GM23338 (cell line): ENCODE data around the gene KDM4B. TPM values are rescaled to one million over a fixed set of nuclear protein-coding genes. Genes with fewer than 3 reads are reported as not detected.

Experiments
- ATAC-seq: fragments of 200-7000 bp; cut with Tn5 transposase; 3 replicates; pipeline ENCODE4 v1.9.1; 2020
- DNase-seq: peaks from one replicate; pipeline ENCODE4 v3.0.0-alpha.2; 2015; ENCODE audit warnings: low spot score
- H2AFZ ChIP-seq: fragments of 200-600 bp; sonication (generic); 2 replicates; pipeline ENCODE4 v1.8.0; 2016; ENCODE audit warnings: antibody characterized with exemption, mild to moderate bottlenecking, moderate library complexity
- H3F3A ChIP-seq: fragments of 200-600 bp; sonication (generic); replicated peaks from 2 replicates; pipeline ENCODE4 v1.8.0; 2017; ENCODE audit warnings: antibody characterized with exemption, mixed run types, low read depth
- H3K27ac ChIP-seq: fragments of 200-600 bp; sonication (generic); 2 replicates; pipeline ENCODE4 v1.6.1; 2016; ENCODE audit warnings: low read depth
- H3K27me3 ChIP-seq: fragments of 200-600 bp; sonication (generic); 2 replicates; pipeline ENCODE4 v1.8.0; 2016; ENCODE audit warnings: mild to moderate bottlenecking, mixed run types, moderate library complexity; ENCODE audit not compliant: insufficient read depth
- H3K36me3 ChIP-seq: fragments of 200-600 bp; sonication (generic); 2 replicates; pipeline ENCODE4 v1.8.0; 2016; ENCODE audit warnings: mild to moderate bottlenecking; ENCODE audit not compliant: insufficient read depth
- H3K4me1 ChIP-seq: fragments of 200-600 bp; sonication (generic); 2 replicates; pipeline ENCODE4 v1.8.0; 2016; ENCODE audit warnings: mild to moderate bottlenecking, moderate library complexity; ENCODE audit not compliant: insufficient read depth
- H3K4me2 ChIP-seq: fragments of 200-600 bp; sonication (generic); 2 replicates; pipeline ENCODE4 v1.7.1; 2017; ENCODE audit warnings: mixed run types
- H3K4me3 ChIP-seq: fragments of 200-600 bp; sonication (generic); 2 replicates; pipeline ENCODE4 v1.6.1; 2016; ENCODE audit warnings: mixed run types
- H3K79me2 ChIP-seq: fragments of 200-600 bp; sonication (generic); replicated peaks from 2 replicates; pipeline ENCODE4 v1.8.0; 2017; ENCODE audit warnings: mild to moderate bottlenecking; ENCODE audit not compliant: insufficient read depth
- H3K9me2 ChIP-seq: fragments of 200-600 bp; sonication (generic); 2 replicates; pipeline ENCODE4 v1.8.0; 2017; ENCODE audit not compliant: insufficient read depth
- H4K20me1 ChIP-seq: fragments of 200-600 bp; sonication (generic); replicated peaks from 2 replicates; pipeline ENCODE4 v1.8.0; 2017; ENCODE audit warnings: mild to moderate bottlenecking; ENCODE audit not compliant: insufficient read depth
- H3K27ac Mint-ChIP-seq: 2 replicates; pipeline ENCODE4 v1.8.0; 2020; ENCODE audit warnings: inconsistent platforms, mild to moderate bottlenecking, moderate library complexity, mixed read lengths
- H3K27me3 Mint-ChIP-seq: 3 replicates; pipeline ENCODE4 v1.8.0; 2022; ENCODE audit warnings: low read depth, mild to moderate bottlenecking, moderate library complexity, mixed read lengths, inconsistent platforms; ENCODE audit not compliant: insufficient read depth, poor library complexity
- H3K36me3 Mint-ChIP-seq: 3 replicates; pipeline ENCODE4 v1.8.0; 2021; ENCODE audit warnings: low read depth, mild to moderate bottlenecking, inconsistent platforms, moderate library complexity, mixed read lengths
- H3K4me1 Mint-ChIP-seq: 3 replicates; pipeline ENCODE4 v1.8.0; 2020; ENCODE audit warnings: mild to moderate bottlenecking, inconsistent platforms, mixed read lengths
- H3K4me3 Mint-ChIP-seq: 3 replicates; pipeline ENCODE4 v1.8.0; 2021; ENCODE audit warnings: moderate library complexity, mild to moderate bottlenecking, inconsistent platforms, mixed read lengths
- H3K9me3 Mint-ChIP-seq: 3 replicates; pipeline ENCODE4 v1.8.0; 2020; ENCODE audit warnings: moderate library complexity, mild to moderate bottlenecking, inconsistent platforms, mixed read lengths
- CREB1 ChIP-seq: fragments of 250-450 bp; sonication (Bioruptor Pico); IDR thresholded peaks from 2 replicates; pipeline ENCODE4 v1.5.0; 2020; ENCODE audit warnings: low read depth, mild to moderate bottlenecking, moderate library complexity
- EZH2phosphoT487 ChIP-seq: fragments of 200-600 bp; sonication (generic); IDR thresholded peaks from one replicate; pipeline ENCODE4 v1.8.1; 2018; ENCODE audit warnings: antibody characterized with exemption; ENCODE audit not compliant: unreplicated experiment
- JUNB ChIP-seq: IDR thresholded peaks from one replicate; pipeline ENCODE4 v1.6.1; 2016; ENCODE audit warnings: antibody characterized with exemption; ENCODE audit not compliant: unreplicated experiment
- NANOG ChIP-seq: IDR thresholded peaks from 2 replicates; pipeline ENCODE4 v1.6.1; 2016; ENCODE audit warnings: antibody characterized with exemption, borderline replicate concordance
- POLR2AphosphoS5 ChIP-seq: IDR thresholded peaks from 2 replicates; pipeline ENCODE4 v1.6.1; 2016; ENCODE audit warnings: antibody characterized with exemption, low read depth
- STAT1 ChIP-seq: IDR thresholded peaks from one replicate; pipeline ENCODE4 v1.6.1; 2016; ENCODE audit warnings: antibody characterized with exemption; ENCODE audit not compliant: unreplicated experiment
- ZNF114 ChIP-seq: fragments of 250-450 bp; sonication (Bioruptor Pico); IDR thresholded peaks from 2 replicates; pipeline ENCODE4 v1.5.0; 2020; ENCODE audit warnings: mild to moderate bottlenecking, moderate library complexity
- ZNF331 ChIP-seq: fragments of 250-450 bp; sonication (Bioruptor Pico); IDR thresholded peaks from 2 replicates; pipeline ENCODE4 v1.5.0; 2020; ENCODE audit warnings: low read depth, mild to moderate bottlenecking, moderate library complexity
- polyA plus RNA-seq: library from polyadenylated mRNA; unstranded; fragments of >200 nt; fragmentation: Nextera tagmentation; extraction: Ambion mirVana; gene quantifications from 2 replicates; pipeline ENCODE4 v1.2.1, GENCODE V29; 2016
- total RNA-seq: library from RNA; depleted of rRNA; stranded (reverse); fragments of >200 nt; shearing (Covaris generic); gene quantifications from 2 replicates; pipeline ENCODE4 v1.2.3, GENCODE V29; 2014
- TF ChIP-seq, protein P1 (sequence below): IDR thresholded peaks from 2 replicates; pipeline ENCODE4 v1.6.1; 2016; ENCODE audit warnings: antibody characterized with exemption
- TF ChIP-seq, protein P2 (sequence below), 2 experiments: fragments of 200-600 bp in 1 of 2; sonication (generic) in 1 of 2; conservative IDR thresholded peaks; 2 replicates each; pipeline versions ENCODE4 v1.5.1 to v1.6.1; 2016 to 2017; ENCODE audit warnings: antibody characterized with exemption in 2 of 2, low read depth in 2 of 2, mild to moderate bottlenecking in 2 of 2, moderate library complexity in 1 of 2
- TF ChIP-seq, protein P3 (sequence below): fragments of 250-450 bp; sonication (Bioruptor Pico); IDR thresholded peaks from 2 replicates; pipeline ENCODE4 v1.5.0; 2020; ENCODE audit warnings: mild to moderate bottlenecking, moderate library complexity

Gene KDM4B
- total and polyA plus RNA-seq, 2 experiments from 2014 or later, result 9.1 to 27.6 TPM

DNA sequence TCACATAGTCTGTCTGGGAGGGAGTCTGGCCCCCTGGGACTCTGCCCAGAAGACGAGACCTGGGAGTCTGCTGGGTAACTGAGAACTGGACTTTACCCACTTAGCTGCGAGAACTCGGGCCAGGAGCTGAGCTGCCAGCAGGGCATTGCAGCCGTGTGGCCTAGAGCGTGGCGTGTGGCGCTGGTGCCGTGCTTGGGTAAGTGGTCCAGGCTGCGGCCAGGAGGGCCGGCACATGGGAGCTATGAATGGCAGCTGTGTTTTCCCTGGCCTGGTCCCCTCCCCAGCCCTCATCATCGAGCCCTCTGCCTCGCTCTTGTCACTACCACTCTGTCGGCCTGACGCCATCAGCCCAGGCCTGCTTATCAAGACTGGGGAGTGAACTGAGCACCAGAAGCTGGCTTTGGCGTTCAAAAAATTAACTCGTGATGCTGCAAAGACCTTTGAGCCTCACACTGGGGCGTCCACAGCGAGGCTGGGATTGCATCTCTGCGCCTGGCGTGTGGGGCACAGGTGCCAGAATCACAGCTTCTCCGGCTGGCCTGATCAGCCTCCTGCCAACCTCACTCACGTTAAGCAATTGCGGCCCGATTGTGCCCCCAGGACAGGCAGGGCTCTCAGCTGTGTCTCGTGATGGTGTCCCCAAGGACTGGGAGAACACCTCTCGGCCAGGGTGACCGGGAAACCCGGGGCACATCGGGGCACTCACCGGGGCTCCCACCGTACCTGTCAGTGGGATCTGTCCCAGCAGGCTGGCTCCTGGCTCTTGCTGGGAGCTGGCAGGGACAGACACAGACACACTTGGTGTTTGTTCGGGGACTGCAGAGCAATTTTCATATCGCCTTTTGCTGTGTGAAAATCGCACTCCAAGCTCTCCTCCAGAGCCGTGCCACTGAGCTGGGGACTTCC is 85.9 kb downstream of the KDM4B start:
- H3K9me2 ChIP-seq, result no peaks in the 10 kb centered on the region
- no peak overlapping the region for H3K27ac ChIP-seq
- no peak for DNase-seq
- no peaks in the 10 kb centered on the region for H3K27me3 ChIP-seq
- H3K79me2 ChIP-seq, result no peaks in the 10 kb centered on the region
- ATAC-seq, result no peak
- H2AFZ ChIP-seq, result no peak overlapping the region
- no peak overlapping the region for H3K4me3 ChIP-seq
- TF ChIP-seq ZNF114 (no peak), NANOG (no peak), ZNF331 (CRISPR knock-in tag) (no peak), STAT1 (no peak), JUNB (no peak), EZH2phosphoT487 (no peak)
- TF ChIP-seq, protein P1, sequence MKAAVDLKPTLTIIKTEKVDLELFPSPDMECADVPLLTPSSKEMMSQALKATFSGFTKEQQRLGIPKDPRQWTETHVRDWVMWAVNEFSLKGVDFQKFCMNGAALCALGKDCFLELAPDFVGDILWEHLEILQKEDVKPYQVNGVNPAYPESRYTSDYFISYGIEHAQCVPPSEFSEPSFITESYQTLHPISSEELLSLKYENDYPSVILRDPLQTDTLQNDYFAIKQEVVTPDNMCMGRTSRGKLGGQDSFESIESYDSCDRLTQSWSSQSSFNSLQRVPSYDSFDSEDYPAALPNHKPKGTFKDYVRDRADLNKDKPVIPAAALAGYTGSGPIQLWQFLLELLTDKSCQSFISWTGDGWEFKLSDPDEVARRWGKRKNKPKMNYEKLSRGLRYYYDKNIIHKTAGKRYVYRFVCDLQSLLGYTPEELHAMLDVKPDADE, result no peak
- TF ChIP-seq, protein P2, sequence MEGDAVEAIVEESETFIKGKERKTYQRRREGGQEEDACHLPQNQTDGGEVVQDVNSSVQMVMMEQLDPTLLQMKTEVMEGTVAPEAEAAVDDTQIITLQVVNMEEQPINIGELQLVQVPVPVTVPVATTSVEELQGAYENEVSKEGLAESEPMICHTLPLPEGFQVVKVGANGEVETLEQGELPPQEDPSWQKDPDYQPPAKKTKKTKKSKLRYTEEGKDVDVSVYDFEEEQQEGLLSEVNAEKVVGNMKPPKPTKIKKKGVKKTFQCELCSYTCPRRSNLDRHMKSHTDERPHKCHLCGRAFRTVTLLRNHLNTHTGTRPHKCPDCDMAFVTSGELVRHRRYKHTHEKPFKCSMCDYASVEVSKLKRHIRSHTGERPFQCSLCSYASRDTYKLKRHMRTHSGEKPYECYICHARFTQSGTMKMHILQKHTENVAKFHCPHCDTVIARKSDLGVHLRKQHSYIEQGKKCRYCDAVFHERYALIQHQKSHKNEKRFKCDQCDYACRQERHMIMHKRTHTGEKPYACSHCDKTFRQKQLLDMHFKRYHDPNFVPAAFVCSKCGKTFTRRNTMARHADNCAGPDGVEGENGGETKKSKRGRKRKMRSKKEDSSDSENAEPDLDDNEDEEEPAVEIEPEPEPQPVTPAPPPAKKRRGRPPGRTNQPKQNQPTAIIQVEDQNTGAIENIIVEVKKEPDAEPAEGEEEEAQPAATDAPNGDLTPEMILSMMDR (conservative IDR thresholded peaks at IDR 0.05; ENCODE audit: low read depth in 2 of 2), result no peak
- Mint-ChIP-seq H3K9me3 (no peaks in the 10 kb centered on the region), H3K27me3 (peaks cover 9% of the 10 kb centered on the region), H3K27ac (no peak overlapping the region), H3K36me3 (no peaks in the 10 kb centered on the region; the same call in 2 of the 3 replicates), H3K4me1 (no peaks in the 10 kb centered on the region; the same call in 2 of the 3 replicates), H3K4me3 (no peak overlapping the region)
- H3K4me1 ChIP-seq, result no peaks in the 10 kb centered on the region
- no peaks in the 10 kb centered on the region for H3K36me3 ChIP-seq
- H3F3A ChIP-seq, result no peaks in the 10 kb centered on the region
- H3K4me2 ChIP-seq, result no peak overlapping the region
- no peaks in the 10 kb centered on the region; the same call in 1 of the 2 replicates for H4K20me1 ChIP-seq

DNA sequence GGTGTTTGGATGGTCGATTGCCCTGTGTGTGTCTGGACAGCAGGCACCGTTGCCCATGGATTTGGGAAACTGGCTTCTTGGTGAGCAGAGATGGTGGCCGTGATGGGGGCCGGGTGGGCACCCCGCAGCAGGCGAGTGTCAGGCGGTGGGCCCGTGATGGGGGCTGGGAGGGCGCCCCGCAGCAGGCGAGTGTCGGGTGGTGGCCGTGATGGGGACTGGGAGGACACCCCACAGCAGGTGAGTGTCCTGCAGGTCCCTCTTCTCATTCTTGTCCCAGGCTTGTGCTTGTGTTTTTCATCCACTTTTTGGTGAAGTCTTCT is 86.5 kb downstream of the KDM4B start:
- Mint-ChIP-seq H3K4me3 (no peak overlapping the region), H3K27ac (no peak overlapping the region), H3K36me3 (no peaks in the 10 kb centered on the region; the same call in 2 of the 3 replicates), H3K9me3 (no peaks in the 10 kb centered on the region), H3K4me1 (0 out of 3 replicates have a peak, but pooled peaks cover 1% of the 10 kb centered on the region), H3K27me3 (peaks cover 9% of the 10 kb centered on the region)
- Histone ChIP-seq H3K27me3 (no peaks in the 10 kb centered on the region), H3K4me3 (no peak overlapping the region), H3K9me2 (no peaks in the 10 kb centered on the region), H3K79me2 (no peaks in the 10 kb centered on the region), H4K20me1 (no peaks in the 10 kb centered on the region; the same call in 1 of the 2 replicates), H3F3A (no peaks in the 10 kb centered on the region), H3K36me3 (no peaks in the 10 kb centered on the region), H2AFZ (no peak overlapping the region), H3K27ac (no peak overlapping the region), H3K4me1 (no peaks in the 10 kb centered on the region), H3K4me2 (no peak overlapping the region)
- DNase-seq, result no peak
- no peak for ATAC-seq
- TF ChIP-seq CREB1 (CRISPR knock-in tag) (no peak), EZH2phosphoT487 (no peak), NANOG (no peak), POLR2AphosphoS5 (no peak)
- TF ChIP-seq, protein P3, sequence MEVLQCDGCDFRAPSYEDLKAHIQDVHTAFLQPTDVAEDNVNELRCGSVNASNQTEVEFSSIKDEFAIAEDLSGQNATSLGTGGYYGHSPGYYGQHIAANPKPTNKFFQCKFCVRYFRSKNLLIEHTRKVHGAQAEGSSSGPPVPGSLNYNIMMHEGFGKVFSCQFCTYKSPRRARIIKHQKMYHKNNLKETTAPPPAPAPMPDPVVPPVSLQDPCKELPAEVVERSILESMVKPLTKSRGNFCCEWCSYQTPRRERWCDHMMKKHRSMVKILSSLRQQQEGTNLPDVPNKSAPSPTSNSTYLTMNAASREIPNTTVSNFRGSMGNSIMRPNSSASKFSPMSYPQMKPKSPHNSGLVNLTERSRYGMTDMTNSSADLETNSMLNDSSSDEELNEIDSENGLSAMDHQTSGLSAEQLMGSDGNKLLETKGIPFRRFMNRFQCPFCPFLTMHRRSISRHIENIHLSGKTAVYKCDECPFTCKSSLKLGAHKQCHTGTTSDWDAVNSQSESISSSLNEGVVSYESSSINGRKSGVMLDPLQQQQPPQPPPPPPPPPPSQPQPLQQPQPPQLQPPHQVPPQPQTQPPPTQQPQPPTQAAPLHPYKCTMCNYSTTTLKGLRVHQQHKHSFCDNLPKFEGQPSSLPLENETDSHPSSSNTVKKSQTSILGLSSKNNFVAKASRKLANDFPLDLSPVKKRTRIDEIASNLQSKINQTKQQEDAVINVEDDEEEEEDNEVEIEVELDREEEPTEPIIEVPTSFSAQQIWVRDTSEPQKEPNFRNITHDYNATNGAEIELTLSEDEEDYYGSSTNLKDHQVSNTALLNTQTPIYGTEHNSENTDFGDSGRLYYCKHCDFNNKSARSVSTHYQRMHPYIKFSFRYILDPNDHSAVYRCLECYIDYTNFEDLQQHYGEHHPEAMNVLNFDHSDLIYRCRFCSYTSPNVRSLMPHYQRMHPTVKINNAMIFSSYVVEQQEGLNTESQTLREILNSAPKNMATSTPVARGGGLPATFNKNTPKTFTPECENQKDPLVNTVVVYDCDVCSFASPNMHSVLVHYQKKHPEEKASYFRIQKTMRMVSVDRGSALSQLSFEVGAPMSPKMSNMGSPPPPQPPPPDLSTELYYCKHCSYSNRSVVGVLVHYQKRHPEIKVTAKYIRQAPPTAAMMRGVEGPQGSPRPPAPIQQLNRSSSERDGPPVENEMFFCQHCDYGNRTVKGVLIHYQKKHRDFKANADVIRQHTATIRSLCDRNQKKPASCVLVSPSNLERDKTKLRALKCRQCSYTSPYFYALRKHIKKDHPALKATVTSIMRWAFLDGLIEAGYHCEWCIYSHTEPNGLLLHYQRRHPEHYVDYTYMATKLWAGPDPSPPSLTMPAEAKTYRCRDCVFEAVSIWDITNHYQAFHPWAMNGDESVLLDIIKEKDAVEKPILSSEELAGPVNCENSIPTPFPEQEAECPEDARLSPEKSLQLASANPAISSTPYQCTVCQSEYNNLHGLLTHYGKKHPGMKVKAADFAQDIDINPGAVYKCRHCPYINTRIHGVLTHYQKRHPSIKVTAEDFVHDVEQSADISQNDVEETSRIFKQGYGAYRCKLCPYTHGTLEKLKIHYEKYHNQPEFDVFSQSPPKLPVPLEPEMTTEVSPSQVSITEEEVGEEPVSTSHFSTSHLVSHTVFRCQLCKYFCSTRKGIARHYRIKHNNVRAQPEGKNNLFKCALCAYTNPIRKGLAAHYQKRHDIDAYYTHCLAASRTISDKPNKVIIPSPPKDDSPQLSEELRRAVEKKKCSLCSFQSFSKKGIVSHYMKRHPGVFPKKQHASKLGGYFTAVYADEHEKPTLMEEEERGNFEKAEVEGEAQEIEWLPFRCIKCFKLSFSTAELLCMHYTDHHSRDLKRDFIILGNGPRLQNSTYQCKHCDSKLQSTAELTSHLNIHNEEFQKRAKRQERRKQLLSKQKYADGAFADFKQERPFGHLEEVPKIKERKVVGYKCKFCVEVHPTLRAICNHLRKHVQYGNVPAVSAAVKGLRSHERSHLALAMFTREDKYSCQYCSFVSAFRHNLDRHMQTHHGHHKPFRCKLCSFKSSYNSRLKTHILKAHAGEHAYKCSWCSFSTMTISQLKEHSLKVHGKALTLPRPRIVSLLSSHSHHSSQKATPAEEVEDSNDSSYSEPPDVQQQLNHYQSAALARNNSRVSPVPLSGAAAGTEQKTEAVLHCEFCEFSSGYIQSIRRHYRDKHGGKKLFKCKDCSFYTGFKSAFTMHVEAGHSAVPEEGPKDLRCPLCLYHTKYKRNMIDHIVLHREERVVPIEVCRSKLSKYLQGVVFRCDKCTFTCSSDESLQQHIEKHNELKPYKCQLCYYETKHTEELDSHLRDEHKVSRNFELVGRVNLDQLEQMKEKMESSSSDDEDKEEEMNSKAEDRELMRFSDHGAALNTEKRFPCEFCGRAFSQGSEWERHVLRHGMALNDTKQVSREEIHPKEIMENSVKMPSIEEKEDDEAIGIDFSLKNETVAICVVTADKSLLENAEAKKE (CRISPR knock-in tag), result no peak
